ENCODE measurements around the gene CRYGB.
"Not testable (repeated sequence)": the region's sequence is repeated elsewhere in the genome, so short reads cannot be mapped to it uniquely, and the experiment has no call there.

Gene CRYGB

DNA sequence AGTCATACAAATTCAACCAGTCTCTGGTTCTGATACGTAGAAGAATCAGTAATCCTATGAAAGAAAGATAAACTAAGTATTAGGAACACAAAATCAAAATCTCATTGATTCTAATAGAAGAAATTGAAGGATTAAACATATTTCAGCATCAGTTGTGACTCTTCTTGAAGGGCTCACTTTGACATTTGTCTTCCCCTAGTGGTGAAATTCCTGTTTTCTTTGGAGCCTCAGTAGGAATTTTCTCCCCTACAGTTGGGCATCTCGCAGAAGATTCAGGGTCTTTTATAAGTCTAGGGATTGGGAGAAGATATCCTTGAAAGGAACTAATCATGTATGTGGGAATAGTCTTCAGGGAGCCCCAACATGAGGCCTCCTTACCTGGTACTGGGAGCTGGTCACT lies 2.8 kb upstream of the CRYGB start:
- no peak for DNase-seq

DNA sequence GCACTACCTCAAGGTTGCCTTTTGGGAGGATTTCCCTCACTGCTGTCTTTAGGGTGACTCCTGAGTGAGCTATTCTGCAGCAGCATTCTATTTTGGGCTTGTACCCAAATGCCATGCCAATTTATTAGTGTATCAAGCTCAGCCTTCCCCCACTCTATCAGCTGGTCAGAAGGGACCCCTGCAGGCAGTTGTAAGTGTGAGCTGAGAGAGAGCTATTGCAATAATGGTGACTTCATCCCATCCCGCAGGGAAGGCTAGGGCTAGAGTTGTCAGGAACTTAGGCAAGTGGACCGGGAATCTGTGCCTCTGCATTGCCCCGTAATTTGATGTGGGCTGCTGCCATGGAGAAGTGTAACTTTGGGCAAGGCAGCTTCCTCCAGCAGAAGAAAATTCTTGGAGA lies 1.8 kb upstream of the CRYGB start:
- DNase-seq: no peak

DNA sequence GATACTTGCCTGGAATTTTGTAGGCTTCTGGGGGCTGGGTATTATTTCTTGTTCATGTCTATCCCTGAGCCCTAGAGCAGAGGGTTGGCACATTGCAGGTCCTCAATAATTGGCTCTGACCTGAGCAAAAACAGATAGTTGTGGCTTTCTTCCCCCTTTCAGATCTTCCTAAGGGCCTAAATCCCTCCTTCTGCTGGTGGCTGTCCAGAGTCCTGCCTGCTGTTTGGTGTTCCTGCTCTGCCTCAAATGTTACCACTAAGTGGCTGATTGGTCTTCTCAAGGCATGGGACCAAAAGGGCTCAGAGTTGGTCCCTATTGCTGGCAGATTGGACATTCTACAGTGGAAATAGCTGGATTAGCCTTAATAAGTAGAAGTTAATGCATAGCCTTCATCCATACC lies 1.1 kb upstream of the CRYGB start:
- no peak for DNase-seq

DNA sequence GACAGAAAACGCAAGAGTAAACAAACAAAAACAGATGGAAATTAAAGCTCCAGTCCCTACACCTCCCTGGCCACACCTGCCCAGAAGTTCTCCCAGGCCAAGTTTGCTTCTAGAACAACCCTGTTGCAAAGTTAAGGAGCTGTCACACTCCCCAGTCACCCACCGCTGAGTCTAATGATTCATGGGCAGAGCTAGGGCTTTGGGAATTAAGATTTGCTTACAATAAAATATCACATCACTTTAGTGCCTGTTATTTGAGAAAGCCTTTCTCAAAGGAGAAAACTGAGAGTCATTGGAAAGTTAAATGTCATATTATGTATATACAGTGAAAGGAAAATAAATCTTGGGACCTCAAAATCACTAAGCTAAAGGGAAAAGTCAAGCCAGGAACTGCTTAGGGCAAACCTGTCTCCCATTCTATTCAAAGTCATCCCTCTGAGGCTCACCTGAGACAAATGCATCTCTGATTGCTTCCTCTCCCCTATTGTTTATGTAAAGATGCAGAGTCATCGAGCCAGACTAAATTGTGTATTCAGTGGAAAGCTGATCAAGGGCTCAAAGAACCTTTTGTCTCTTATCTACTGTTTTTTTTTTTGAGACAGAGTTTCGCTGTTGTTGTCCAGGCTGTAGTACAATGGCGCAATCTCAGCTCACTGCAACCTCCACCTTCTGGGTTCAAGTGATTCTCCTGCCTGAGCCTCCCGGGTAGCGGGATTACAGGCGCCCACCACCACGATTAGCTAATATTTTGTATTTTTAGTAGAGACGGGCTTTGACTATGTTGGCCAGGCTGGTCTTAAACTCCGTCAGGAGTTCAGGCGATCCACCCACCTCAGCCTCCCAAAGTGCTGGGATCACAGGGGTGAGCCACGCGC lies 2.8 kb downstream of the CRYGB start:
- no peak for DNase-seq

DNA sequence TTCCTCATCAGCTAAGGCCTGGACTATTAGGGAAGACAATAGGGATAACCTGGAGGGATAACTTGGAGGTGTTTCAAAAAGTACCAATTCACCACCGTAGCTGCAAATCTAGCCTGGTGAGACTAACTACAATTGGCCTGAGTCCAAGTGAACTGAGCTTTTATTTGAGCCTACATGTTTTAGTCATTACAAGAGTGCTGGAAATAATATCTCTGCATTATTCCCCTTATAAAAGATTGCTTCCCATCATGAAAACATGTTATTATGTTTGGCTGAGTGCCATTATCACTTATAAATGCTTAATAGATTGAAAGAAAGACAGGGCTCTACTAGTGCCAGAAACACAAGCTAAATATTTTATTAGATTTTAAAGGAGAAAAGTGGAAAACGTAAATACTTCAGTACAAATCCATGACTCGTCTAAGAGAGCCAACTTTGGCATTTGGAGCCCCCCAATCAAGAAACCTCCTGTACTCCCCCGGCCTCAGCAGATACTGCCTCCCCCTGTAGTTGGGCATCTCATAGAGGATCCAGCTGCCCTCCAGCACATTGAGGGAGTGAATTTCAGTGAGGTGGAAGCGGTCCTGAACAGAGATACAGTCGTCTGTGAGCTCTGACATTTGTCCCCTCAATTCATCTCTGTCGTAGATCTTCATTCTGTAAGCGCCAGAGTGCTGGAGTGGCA lies 3.6 kb downstream of the CRYGB start:
- DNase-seq: no peak

DNA sequence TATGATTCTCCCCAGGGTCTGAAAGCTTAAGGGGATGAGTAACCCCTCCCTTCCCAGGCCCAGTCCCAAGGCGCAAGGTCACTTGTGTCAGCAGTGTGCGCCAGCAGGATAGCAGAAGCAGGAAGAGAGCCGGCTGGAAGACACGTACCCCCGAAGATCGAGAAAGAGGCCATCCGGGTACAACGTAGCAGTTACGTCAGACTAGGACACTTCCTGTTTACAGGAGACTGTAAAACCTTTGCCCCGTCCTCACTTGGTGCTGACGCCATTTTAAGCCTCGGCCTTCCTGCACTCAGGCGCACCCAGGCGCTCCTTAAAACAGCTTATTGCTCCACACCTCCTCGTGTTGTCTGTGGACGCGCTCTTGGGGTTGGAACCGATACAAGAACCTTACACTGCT lies 6.5 kb downstream of the CRYGB start:
- DNase-seq: no peak

DNA sequence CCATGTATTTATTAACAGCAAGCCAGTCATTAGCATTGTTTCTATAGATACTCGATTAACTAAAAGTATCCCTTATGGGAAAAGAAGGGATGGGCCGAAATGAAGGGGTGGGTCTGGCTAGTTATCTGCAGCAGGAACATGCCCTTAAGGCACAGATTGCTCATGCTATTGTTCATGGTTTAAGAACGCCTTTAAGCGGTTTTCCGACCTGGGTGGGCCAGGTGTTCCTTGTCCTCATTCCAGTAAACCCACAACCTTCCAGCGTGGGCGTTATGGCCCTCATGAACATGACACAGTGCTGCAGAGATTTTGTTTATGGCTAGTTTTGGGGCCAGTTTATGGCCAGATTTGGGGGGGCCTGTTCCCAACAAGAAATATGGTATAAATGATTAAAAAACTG lies 7.6 kb downstream of the CRYGB start:
- not testable (repeated sequence) for DNase-seq

DNA sequence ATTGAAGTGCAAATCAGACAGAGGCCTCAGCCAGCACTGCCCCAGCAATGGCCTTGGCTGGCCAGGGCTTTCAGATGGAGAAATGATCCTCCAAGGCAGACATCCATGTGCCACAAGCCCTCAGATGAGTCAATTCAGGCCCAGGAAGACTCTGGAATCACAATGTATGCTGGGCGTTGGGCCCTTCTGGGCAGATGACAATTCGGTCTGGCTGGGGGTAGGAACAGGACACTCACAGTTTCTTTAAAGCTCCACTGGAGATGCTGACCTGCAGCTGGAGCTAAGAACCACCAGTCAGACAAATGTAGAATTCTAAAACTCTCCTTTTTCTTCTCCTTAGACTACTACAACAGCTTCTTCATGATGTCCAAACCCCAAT lies 9.3 kb downstream of the CRYGB start:
- DNase-seq: no peak

DNA sequence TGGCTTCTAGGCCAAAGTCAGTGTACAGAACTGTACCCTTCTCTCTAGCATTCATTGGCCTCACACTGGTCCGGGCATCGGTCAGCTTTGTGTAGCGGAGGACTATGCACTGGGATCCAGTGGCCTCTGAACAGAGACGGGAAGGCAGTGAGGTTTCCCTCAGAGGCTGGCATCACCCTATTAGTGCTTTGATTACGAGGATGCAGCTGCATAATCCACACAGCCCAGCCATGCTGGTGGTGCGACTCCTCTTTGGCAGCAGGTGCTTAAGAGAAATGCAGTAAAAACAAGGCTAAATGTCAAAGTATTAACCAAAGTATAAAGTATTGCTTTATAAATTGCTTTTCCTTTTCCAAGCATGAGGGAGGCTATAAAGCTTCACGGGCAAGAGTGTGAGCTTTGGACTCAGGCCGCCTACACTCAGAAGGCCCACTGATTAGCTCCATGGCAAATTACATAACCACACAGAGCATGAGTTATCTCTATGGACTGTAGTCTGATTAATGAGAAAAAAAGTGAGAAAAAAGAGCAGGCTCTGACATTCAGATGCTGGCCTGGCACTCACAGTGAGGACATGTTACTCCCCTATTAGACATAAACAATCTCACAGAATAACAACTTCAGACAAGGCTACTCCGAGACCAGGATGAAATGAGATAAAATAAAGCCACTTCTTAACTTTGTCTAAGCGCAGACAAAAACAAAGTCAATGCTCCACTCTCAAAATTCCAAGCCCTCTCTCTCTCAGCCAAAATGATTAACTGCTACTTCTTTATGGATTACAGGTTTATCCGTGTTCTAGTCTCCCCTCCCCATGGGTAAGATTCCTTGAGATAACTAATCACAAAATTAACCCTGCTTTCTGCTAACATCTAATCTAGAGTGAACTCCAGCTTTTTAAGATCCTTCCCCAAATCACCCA lies 9.9 kb downstream of the CRYGB start:
- no peak for DNase-seq

DNA sequence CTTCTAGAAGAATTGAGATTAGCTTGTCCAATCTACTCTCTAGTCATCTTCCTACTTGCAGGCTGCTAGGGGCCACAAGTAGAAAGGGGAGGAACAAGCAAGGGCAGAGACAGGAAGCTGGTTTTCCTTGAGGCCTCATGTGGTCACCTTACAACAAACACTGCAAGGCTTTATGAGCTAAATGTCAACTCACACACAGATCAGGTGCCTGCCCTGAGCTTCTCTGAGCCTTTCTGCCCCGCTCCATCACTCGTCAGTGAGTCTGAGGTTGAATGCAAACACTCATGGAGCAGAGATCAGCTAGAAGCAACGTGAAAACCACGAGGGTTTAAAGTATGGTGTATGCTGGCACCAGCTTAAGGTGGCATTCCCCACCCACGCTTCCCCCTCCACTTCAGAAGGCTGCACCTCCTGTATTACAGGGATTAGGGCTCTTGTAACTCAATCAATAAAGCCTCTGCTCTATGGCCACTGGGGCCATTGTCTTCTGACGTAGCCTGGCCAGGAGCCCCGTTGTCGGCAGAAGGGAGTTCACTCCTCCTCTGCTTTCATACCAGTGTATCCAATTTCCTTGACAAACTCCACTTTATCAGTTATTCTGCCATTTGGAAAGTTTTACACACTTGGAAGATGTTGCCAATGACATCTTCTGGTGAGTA lies 10.9 kb downstream of the CRYGB start:
- no peak for DNase-seq

DNA sequence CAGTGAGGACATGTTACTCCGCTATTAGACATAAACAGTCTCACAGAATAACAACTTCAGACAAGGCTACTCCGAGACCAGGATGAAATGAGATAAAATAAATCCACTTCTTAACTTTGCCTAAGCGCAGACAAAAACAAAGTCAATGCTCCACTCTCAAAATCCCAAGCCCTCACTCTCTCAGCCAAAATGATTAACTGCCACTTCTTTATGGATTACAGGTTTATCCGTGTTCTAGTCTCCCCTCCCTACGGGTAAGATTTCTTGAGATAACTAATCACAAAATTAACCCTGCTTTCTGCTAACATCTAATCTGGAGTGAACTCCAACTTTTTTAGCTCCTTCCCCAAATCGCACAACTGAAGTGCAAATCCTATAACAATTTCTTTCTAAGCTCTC lies 15.2 kb downstream of the CRYGB start:
- DNase-seq: no peak

DNA sequence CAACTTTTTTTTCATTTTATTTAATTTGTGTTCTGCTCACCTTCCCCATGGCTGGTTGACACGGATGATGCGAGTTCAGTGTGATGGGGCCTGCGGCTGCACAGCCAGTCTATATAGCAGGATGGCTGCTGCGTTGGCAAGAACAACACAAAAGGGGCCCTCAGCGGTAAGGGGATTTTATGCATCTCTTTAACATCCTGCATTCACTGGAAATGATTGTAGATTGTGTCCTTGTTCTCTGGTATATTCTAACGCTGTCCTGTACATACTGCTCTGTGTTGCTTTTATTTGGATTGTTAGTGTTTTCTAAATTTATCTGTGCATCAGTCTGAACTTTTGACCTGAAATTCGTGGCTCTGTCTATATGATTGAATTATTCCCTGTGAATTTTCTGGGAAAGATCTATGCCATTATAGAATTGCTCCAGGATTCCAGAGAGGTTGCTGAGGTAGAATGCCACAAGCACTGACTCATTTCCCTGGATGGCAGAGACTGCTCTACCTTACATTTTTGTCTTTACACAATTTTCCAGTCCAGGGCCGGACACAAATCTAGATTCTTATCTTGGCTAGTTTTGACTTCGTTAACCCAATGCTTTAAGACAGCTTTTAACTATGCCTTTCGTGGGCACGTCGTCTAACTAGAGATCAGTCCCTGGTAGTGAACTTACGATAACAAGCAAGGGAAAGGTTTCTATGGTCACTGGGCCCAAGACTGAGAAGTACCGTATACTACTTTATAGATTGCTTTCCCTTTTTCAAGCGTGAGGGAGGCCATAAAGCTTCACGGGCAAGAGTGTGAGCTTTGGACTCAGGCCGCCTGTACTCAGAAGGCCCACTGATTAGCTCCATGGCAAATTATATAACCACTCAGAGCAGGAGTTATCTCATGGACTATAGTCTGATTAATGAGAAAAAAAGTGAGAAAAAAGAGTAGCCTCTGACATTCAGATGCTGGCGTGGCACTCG lies 15.9 kb downstream of the CRYGB start, which contains the start of gene CRYGC:
TSS of gene CRYGC (minus strand) at position 85 of the 968 bp plus-strand sequence. CDS start at position 49, 36 bp downstream.
- DNase-seq: no peak

DNA sequence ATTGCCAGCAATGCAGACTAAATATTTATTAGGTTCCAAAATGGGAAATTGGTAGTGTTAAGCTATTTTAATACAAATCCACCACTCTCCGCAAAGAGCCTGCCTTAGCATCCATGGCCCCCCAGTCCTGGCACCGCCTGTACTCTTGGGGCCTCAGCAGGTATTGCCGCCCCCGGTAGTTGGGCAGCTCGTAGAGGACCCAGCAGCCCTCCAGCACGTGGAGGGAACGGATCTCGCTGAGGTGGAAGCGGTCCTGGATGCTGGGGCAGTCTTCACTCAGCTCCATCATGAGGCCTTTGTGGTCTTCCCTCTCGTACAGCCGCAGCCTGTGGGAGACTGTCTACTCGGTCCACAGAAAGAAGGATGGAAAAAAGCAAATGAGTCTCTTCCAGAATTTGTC lies 17.8 kb downstream of the CRYGB start:
- DNase-seq: no peak

DNA sequence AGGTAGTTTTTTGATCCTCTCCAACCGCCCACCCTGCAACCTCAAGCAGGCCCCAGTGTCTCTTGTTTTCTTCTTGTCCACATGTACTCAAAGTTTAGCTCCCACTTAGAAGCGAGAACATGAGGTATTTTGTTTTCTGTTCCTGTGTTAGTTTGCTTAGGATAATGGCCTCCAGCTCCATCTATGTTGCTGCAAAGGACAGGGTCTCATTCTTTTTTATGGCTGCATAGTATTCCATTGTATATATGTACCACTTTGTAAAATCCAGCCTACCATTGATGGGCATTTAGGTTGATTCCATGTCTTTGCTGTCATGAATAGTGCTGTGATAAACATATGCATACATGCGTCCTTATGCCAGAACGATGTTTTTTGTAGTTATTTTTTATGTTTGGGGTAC lies 18.9 kb downstream of the CRYGB start:
- no peak for DNase-seq

DNA sequence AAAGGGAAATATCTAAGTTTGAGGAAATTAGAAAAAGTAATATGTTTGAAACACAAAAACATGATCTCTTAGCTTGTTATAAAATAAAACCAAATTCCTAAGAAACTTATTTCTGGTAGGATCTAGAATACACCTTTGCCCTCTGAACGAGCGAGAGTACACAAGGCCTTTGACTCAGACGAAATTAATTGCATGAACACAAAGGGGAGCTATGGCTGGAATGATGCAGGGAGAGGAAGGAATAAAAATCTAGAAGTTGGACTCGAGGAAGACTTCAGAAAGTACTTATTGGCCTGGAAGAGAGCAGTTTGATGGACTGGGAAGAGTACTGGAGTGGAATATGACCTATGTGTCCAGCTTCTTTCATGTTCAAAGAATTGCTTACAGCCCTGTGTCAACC lies 20.7 kb downstream of the CRYGB start:
- DNase-seq: no peak

DNA sequence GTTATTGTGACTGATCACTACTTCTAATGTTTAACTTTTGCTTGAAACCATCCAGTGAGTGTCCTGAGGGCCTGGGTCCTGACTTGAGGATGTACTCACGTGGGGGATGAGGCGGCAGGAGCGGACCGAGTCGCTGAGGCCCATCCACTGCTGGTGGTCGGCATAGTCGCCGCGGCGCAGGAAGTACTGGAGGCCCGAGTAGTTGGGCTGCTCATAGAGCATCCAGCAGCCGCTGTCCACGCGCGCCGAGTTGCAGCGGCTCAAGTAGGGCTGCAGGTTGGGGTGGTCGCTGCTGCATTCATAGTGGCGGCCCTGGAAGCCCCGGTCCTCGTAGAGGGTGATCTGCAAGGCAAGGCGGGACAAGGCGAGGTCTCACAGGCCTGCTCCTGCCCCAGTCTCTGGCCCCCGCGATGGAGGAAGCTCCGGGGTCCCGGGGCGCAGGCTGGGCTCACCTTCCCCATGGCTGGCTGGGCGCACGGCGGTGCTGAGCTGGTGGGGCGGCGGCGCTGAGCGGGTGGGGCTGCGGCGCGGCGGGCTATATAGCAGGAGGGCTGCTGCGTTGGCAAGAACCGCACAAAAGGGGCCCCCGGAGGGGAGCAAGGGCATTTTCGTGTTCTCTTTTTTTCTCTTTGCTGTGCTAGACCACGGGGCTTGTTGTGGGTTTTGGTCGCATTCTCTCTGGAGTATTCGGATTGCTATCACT lies 21.8 kb downstream of the CRYGB start, which contains the start of gene CRYGD:
TSS of gene CRYGD (minus strand) at position 512 of the 703 bp plus-strand sequence. CDS start at position 461, 51 bp downstream.
- DNase-seq: peak in 2 of 3 donors; percentile 10 to 35

DNA sequence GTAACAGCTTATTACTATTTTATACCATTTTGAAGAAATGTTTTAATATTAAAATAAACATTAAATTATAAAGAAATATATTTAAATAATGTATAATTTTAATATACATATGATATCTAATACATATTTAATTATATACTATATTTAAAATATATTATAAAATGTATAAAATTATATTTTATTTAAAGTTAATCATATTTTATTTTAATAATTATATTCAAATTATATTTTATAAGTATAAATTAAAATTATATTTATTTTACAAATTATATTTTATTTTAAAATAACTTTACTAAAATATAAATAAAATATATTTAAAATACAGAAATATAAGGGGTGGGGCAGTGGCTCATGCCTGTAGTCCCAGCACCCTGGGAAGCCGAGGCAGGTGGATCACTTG lies 23.7 kb downstream of the CRYGB start:
- no peak for DNase-seq

DNA sequence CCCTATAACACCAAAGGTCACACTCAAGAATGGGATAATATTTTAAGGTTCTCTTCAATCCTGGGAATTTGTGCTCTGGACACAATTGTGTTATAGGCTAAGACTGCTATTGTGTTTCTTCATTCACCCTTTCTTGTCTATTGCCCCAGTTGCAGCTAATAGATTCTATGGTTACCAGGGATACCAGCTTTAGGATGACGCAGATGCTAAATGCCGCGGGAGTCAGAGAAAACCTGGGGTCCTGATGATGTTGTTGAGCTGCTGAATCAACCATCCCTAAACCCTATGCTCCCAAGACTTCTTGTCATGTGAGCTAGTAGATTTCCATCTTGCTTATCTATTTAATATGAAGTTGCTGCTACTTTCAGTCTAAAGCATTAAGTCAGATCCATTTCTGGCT lies 27.0 kb downstream of the CRYGB start:
- DNase-seq: no peak

DNA sequence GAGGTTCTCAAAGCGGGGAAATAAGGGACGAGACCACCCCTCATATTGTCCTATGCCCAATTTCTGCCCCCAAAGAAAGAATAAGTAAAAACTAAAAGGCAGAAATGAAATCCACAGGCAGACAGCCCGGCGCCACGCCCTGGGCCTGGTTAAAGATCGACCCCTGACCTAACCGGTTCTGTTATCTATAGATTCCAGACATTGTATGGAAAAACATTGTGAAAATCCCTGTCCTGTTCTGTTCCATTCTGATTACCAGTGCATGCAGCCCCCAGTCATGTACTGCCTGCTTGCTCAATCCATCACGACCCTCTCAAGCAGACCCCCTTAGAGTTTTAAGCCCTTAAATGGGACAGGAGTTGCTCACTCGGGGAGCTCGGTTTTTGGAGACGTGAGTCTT lies 28.6 kb downstream of the CRYGB start:
- DNase-seq: not testable (repeated sequence)

DNA sequence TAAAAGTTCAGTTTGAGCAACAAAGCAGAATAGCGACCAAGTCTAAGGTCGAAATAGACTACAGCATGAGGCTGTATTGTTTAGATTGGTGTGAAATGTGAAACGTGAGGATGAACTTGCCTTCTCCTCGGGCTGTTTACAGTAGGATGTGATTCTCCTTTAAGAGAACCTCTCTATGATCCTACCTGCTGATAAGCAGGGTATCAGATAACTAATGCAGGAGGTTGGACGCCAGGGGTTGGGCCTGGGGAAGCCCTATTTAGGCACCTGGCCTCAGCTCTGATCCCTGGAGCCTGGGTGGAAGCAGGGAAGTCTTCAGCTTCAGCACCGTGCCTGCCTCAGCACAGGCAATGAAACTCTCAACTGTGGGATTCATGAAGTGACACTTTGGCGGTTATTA lies 33.0 kb downstream of the CRYGB start:
- DNase-seq: no peak
